Tibial artery (tissue), 4 donors: ENCODE data around the gene FAM47E.

Source experiments
- DNase-seq, 2 donors: peaks; one replicate each; pipeline ENCODE4 v3.0.0-alpha.2; 2019
- H3K27ac ChIP-seq, 2 donors: fragments of 200-600 bp; sonication (generic) in 1 of 2; 1 replicate in 1 of 2; 2 replicates in 1 of 2; pipeline ENCODE4 v1.5.1; 2018 to 2019; ENCODE audit warnings: mild to moderate bottlenecking in 1 of 2
- H3K27me3 ChIP-seq, 2 donors: fragments of 200-600 bp; sonication (generic) in 1 of 2; one replicate each; pipeline versions ENCODE4 v1.5.1 to v1.6.0; 2016 to 2019
- H3K36me3 ChIP-seq, 3 donors: fragments of 200-600 bp; sonication (generic) in 2 of 3; one replicate each; pipeline ENCODE4 v1.5.1; 2016 to 2019; ENCODE audit warnings: mild to moderate bottlenecking in 2 of 3
- H3K4me1 ChIP-seq, 4 donors: fragments of 200-600 bp; sonication (generic) in 2 of 4; 1 replicate in 3 of 4; 2 replicates in 1 of 4; pipeline ENCODE4 v1.5.1; 2016 to 2019
- H3K4me3 ChIP-seq, 2 donors: fragments of 200-600 bp; sonication (generic) in 1 of 2; 1 replicate in 1 of 2; 2 replicates in 1 of 2; pipeline ENCODE4 v1.5.1; 2018 to 2019; ENCODE audit warnings: mild to moderate bottlenecking in 2 of 2
- H3K9me3 ChIP-seq, 3 donors: fragments of 200-600 bp; sonication (generic) in 1 of 3; one replicate each; pipeline ENCODE4 v1.5.1; 2016 to 2019
- intact Hi-C: fragments of 100-400 bp; cut with DNase I; formaldehyde crosslinking; loops from one replicate; pipeline ENCODE4 v1.15.0; 2023; ENCODE audit warnings: low total_unique reads
- TF ChIP-seq, protein P1 (sequence below), 2 experiments: fragments of 200-600 bp in 1 of 2; fragments of 450-650 bp in 1 of 2; IDR thresholded peaks; one replicate each; pipeline ENCODE4 v1.5.1; 2017 to 2019; ENCODE audit warnings: antibody characterized with exemption in 2 of 2, mild to moderate bottlenecking in 1 of 2, moderate library complexity in 1 of 2

Gene FAM47E

DNA sequence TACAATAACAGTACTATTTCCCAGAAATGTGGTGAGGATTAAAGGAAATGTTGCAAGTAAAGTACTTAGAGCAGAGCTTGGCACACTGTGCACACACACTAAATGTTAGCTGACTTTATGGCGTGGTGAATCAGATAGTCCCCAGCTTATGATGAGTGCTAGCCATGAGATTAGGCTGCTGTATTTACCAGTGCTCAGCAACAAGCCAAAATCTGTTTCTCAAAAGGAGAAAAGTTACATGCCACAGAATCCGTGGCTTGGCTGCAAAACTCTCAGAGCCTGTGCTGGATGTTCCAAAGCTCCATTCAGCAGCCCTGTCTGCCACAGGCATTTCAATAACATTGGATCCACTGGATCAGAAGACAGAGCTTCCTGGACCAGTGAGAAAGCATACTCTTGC lies 42.3 kb downstream of the FAM47E start:
- H3K27me3 ChIP-seq = no peaks in the 10 kb centered on the region
- TF ChIP-seq, protein P1, sequence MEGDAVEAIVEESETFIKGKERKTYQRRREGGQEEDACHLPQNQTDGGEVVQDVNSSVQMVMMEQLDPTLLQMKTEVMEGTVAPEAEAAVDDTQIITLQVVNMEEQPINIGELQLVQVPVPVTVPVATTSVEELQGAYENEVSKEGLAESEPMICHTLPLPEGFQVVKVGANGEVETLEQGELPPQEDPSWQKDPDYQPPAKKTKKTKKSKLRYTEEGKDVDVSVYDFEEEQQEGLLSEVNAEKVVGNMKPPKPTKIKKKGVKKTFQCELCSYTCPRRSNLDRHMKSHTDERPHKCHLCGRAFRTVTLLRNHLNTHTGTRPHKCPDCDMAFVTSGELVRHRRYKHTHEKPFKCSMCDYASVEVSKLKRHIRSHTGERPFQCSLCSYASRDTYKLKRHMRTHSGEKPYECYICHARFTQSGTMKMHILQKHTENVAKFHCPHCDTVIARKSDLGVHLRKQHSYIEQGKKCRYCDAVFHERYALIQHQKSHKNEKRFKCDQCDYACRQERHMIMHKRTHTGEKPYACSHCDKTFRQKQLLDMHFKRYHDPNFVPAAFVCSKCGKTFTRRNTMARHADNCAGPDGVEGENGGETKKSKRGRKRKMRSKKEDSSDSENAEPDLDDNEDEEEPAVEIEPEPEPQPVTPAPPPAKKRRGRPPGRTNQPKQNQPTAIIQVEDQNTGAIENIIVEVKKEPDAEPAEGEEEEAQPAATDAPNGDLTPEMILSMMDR (IDR thresholded peaks at IDR 0.05) = no peak
- no peaks in the 10 kb centered on the region for H3K4me1 ChIP-seq
- H3K4me3 ChIP-seq = no peak overlapping the region
- intact Hi-C loops = no loop called here
- no peaks in the 10 kb centered on the region for H3K9me3 ChIP-seq
- no peak overlapping the region for H3K27ac ChIP-seq
- peaks cover 0 to 4% (median 0%) of the 10 kb centered on the region in 3 donors for H3K36me3 ChIP-seq
- DNase-seq = peak in 1 of 2 donors; percentile 49

DNA sequence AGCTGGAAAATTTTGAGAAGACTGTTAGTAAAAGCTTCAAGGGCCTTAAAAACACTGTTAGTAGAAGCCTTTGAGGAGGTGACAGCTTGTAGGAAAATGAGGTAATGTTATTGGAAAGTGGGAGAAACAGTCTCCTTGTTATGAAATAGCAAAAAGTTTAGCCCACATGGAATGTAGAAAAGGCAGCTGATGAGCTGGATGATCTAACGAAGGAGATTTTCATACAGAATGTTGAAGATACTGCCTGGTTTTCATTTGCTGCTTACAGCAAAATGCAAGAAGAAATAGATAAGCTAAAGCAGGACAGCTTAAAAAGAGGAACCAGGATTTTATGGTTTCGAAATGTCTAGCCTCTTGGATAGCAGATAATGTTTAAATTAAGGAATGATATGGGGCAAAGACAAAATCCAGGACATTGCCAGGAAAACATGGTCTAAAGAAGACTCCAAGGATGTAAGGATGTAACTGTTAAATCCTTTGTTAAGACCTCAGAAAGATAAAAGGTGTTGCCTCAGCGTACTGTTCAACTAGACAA lies 44.8 kb downstream of the FAM47E start:
- H3K9me3 ChIP-seq = no peaks in the 10 kb centered on the region
- no peak overlapping the region for H3K4me3 ChIP-seq
- TF ChIP-seq, protein P1 (IDR thresholded peaks at IDR 0.05) = no peak
- H3K27me3 ChIP-seq = no peaks in the 10 kb centered on the region
- H3K4me1 ChIP-seq = peaks cover 0 to 5% (median 0%) of the 10 kb centered on the region in 4 donors
- no peaks in the 10 kb centered on the region for H3K36me3 ChIP-seq
- no peak for DNase-seq
- intact Hi-C loops = no loop called here
- H3K27ac ChIP-seq = no peak overlapping the region

DNA sequence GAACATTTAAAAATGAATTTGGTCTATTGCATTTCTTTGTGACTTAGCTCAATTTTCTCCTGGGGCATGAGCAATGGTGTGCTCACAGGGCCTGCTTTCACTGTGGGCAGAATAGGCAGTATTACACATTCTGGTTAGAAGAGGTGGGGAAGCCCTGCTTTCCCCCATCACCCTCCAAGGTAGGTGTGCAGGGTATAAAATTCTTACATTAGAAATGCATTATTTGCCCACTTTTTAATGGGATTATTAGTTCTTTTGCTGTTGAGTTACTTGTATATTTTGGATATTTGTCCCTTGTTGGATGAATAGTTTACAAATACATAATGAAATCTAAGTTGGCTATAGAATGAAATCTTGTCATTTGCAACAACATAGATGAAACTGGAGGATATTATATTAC lies 46.7 kb downstream of the FAM47E start:
- TF ChIP-seq, protein P1 (IDR thresholded peaks at IDR 0.05) = no peak
- Histone ChIP-seq H3K9me3 (no peaks in the 10 kb centered on the region), H3K27ac (no peak overlapping the region), H3K4me3 (no peak overlapping the region), H3K27me3 (no peaks in the 10 kb centered on the region), H3K4me1 (peaks cover 0 to 11% (median 2%) of the 10 kb centered on the region in 4 donors), H3K36me3 (no peaks in the 10 kb centered on the region)
- no peak for DNase-seq
- intact Hi-C loops = no loop called here

DNA sequence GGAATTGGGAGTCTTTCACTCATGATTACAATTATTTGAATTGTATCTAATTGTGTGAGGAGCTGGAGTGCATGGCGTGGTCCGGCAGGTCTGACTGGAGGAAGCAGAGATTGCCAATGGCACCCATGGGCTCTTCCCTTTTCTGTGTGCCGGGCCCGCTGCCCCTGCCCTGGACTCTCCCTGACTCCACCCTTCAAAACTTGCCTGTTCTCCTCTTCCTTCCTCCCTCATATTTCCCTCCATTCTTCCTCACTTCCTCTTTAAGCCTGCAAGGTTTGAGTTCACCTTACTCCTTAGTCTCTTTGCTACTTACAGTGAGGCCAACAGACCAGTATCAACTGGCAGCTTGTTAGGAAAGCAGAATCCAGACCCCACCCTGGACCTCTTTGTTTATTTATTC lies 48.5 kb downstream of the FAM47E start:
- intact Hi-C loops = no loop called here
- no peak for DNase-seq
- peaks cover 0 to 14% (median 6%) of the 10 kb centered on the region in 4 donors for H3K4me1 ChIP-seq
- TF ChIP-seq, protein P1 (IDR thresholded peaks at IDR 0.05) = no peak
- H3K4me3 ChIP-seq = no peak overlapping the region
- no peaks in the 10 kb centered on the region for H3K9me3 ChIP-seq
- no peaks in the 10 kb centered on the region for H3K27me3 ChIP-seq
- no peaks in the 10 kb centered on the region for H3K36me3 ChIP-seq
- H3K27ac ChIP-seq = no peak overlapping the region

DNA sequence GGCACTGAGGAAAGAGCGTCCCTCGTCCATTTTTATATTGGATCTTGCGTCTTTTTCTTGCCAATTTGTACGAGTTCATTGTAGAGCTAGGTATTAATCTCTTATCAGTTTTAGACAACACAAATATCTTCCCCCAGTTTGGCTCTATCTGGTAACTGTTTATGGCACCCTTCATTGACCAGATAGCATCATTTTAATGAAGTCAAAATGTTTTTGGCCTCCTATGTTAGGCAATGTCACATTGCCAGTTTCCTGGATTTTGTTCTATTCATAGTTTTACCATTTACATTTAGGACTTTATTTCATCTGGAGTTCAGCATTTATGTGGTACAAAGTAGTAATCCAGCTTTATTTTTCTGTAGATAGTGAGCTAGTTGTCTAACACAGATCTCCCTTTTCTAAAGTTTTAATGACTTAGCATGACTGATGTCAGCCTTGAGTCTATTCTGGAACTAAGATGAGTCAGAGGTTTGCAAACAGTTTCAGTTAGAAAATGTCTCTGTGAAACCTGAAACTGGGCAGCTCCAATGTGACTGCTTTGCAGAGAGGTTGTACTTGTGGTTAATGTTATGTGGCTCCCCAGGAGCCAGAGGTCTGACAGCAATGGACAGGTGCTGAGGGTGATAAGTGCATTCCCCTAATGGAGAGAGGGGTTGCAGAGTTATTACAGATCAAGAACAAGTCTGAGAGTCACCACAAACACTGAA lies 49.7 kb downstream of the FAM47E start:
- peaks cover 0 to 20% (median 13%) of the 10 kb centered on the region in 4 donors for H3K4me1 ChIP-seq
- H3K4me3 ChIP-seq = no peak overlapping the region
- H3K27me3 ChIP-seq = no peaks in the 10 kb centered on the region
- intact Hi-C loops = no loop called here
- H3K27ac ChIP-seq = peak overlapping the region; percentile 25 to 49
- no peak for DNase-seq
- TF ChIP-seq, protein P1 (IDR thresholded peaks at IDR 0.05) = no peak
- no peaks in the 10 kb centered on the region for H3K36me3 ChIP-seq
- H3K9me3 ChIP-seq = no peaks in the 10 kb centered on the region
